DOHH2 (cell line): Measurements from ENCODE around the gene CDC42SE2.
A peak's percentile ranks its signal among the peaks of the same experiment; 100 is the strongest.

ENCODE experiments used
- H3F3A ChIP-seq: fragments of 200-600 bp; sonication (generic), shearing (Covaris generic); 2 replicates; pipeline ENCODE4 v1.6.0; 2016; ENCODE audit warnings: antibody characterized with exemption, mild to moderate bottlenecking; ENCODE audit not compliant: control insufficient read depth, insufficient read depth
- H3K27ac ChIP-seq: fragments of 200-600 bp; sonication (generic); 2 replicates; pipeline ENCODE4 v1.5.1; 2014; ENCODE audit warnings: low read depth, mild to moderate bottlenecking, low read length, moderate library complexity
- H3K27me3 ChIP-seq: fragments of 200-600 bp; sonication (generic); 2 replicates; pipeline ENCODE4 v1.6.1; 2014; ENCODE audit warnings: mild to moderate bottlenecking, low read length, mixed read lengths; ENCODE audit not compliant: control insufficient read depth
- H3K36me3 ChIP-seq: fragments of 200-600 bp; sonication (generic); 2 replicates; pipeline ENCODE4 v1.6.1; 2014; ENCODE audit warnings: mild to moderate bottlenecking, low read length, moderate library complexity, mixed read lengths; ENCODE audit not compliant: control insufficient read depth
- H3K4me1 ChIP-seq: fragments of 200-600 bp; sonication (generic); 2 replicates; pipeline ENCODE4 v1.6.1; 2014; ENCODE audit warnings: mild to moderate bottlenecking, low read length, mixed read lengths; ENCODE audit not compliant: control insufficient read depth
- H3K4me2 ChIP-seq: fragments of 200-600 bp; sonication (generic); 2 replicates; pipeline ENCODE4 v1.6.0; 2014; ENCODE audit warnings: mild to moderate bottlenecking, low read length, moderate library complexity
- H3K4me3 ChIP-seq: fragments of 200-600 bp; sonication (generic); 2 replicates; pipeline ENCODE4 v1.5.1; 2014; ENCODE audit warnings: mild to moderate bottlenecking, low read length, mixed read lengths
- H3K79me2 ChIP-seq: fragments of 200-600 bp; sonication (generic); 2 replicates; pipeline ENCODE4 v1.6.1; 2014; ENCODE audit warnings: mild to moderate bottlenecking, low read length, mixed read lengths; ENCODE audit not compliant: control insufficient read depth
- H3K9me2 ChIP-seq: fragments of 200-600 bp; sonication (generic); replicated peaks from 2 replicates; pipeline ENCODE4 v1.6.1; 2014; ENCODE audit warnings: mild to moderate bottlenecking, low read length, mixed read lengths; ENCODE audit not compliant: control insufficient read depth
- H3K9me3 ChIP-seq: fragments of 200-600 bp; sonication (generic); 2 replicates; pipeline ENCODE4 v1.6.1; 2014; ENCODE audit warnings: antibody characterized with exemption, low read length, mixed read lengths; ENCODE audit not compliant: control insufficient read depth, insufficient read depth
- H4K20me1 ChIP-seq: fragments of 200-600 bp; sonication (generic); 2 replicates; pipeline ENCODE4 v1.6.0; 2014; ENCODE audit warnings: low read depth, mild to moderate bottlenecking, antibody characterized with exemption, low read length, moderate library complexity; ENCODE audit not compliant: control insufficient read depth, insufficient read depth
- EZH2phosphoT487 ChIP-seq: fragments of 200-600 bp; sonication (generic); IDR thresholded peaks from 2 replicates; pipeline ENCODE4 v1.6.1; 2017; ENCODE audit warnings: borderline replicate concordance, mild to moderate bottlenecking, antibody characterized with exemption, low read length, moderate library complexity, mixed read lengths
- TF ChIP-seq, protein P1 (sequence below): fragments of 200-600 bp; sonication (generic); IDR thresholded peaks from one replicate; pipeline ENCODE4 v1.5.1; 2014; ENCODE audit warnings: antibody characterized with exemption, mild to moderate bottlenecking, low read depth, low read length; ENCODE audit not compliant: poor library complexity, severe bottlenecking

CDC42SE2 gene

DNA sequence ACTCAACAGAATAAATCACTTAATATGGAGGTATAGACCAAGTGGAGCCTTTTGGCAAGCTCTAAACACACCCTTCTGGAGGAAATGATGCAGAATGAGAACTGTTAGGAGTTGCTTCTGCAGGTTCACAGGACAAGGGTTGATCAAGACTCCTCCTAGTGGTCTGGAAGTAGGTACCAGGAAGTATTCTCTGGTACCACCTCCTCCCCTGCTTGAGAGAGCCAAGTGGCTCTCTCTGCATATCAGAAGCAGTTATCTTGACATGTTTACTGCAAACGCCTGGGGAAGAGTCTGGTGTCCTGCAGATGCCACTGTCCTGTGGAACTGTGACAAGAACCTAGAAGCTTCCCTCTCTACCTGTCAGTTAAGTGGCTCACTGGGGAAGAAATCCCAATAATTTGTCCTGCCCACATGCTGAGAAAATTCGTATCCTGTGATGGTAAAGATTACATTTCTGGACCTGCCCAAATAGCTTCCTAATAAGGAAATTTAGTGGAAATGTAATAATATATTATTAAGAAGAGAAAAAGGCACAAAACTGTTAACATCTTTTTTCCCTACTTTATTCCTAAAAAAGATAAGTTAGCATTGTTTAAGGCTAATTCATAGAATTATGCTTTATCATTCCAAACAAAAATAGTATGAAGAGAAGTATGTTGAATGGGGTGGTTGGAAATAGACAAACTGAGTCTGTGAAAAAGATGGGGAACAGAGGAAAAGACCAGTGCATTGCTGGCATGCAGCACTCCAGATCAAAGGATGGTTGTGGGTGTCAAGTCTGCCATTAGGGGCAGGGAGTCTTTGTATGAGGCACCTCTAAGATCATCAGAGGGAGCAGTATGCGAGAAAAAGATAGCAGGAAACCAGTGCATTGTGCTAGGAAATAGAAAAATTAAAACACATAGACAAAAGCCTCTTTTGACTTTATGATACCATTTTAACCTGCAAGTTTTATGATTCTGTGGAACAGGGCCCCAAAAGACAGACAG lies 118.8 kb downstream of the CDC42SE2 start:
- Histone ChIP-seq H3K27ac (peak overlapping the region; percentile 42), H3F3A (peaks cover 17% of the 10 kb centered on the region), H3K4me3 (no peak overlapping the region), H4K20me1 (no peaks in the 10 kb centered on the region), H3K9me3 (no peaks in the 10 kb centered on the region), H3K9me2 (no peaks in the 10 kb centered on the region), H3K4me2 (peak overlapping the region; percentile 41; the same call in 1 of the 2 replicates), H3K4me1 (peaks cover 66% of the 10 kb centered on the region), H3K36me3 (peaks cover 23% of the 10 kb centered on the region), H3K27me3 (no peaks in the 10 kb centered on the region), H3K79me2 (peaks cover 44% of the 10 kb centered on the region)
- TF ChIP-seq, protein P1, sequence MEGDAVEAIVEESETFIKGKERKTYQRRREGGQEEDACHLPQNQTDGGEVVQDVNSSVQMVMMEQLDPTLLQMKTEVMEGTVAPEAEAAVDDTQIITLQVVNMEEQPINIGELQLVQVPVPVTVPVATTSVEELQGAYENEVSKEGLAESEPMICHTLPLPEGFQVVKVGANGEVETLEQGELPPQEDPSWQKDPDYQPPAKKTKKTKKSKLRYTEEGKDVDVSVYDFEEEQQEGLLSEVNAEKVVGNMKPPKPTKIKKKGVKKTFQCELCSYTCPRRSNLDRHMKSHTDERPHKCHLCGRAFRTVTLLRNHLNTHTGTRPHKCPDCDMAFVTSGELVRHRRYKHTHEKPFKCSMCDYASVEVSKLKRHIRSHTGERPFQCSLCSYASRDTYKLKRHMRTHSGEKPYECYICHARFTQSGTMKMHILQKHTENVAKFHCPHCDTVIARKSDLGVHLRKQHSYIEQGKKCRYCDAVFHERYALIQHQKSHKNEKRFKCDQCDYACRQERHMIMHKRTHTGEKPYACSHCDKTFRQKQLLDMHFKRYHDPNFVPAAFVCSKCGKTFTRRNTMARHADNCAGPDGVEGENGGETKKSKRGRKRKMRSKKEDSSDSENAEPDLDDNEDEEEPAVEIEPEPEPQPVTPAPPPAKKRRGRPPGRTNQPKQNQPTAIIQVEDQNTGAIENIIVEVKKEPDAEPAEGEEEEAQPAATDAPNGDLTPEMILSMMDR, result peak; percentile 83
- no peak for TF ChIP-seq EZH2phosphoT487

DNA sequence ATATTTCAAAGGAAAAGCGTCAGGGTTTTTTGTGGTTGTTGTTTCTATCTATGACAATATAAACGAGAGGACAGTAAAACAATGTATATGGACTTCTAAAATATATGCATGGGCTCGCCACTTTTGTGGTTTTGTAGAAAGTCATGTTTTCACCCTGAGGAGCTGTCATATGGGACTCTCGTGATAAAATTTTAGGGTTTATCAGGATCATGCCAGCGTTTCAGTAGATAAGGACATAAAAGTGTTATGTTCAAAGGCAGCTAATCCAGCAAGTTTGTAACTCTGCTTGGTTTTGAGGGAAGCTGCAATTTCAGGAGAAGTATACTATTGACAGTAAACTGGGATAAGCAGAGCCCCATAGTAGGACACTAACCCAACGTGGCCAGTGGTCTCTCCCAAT lies 120.3 kb downstream of the CDC42SE2 start:
- no peak overlapping the region for H3K4me3 ChIP-seq
- H3K27ac ChIP-seq, result no peak overlapping the region
- H3K4me2 ChIP-seq, result no peak overlapping the region
- no peaks in the 10 kb centered on the region for H3K9me3 ChIP-seq
- H3K36me3 ChIP-seq, result peaks cover 34% of the 10 kb centered on the region
- no peaks in the 10 kb centered on the region for H3K27me3 ChIP-seq
- peaks cover 12% of the 10 kb centered on the region for H3F3A ChIP-seq
- TF ChIP-seq, protein P1, result no peak
- H3K79me2 ChIP-seq, result peaks cover 31% of the 10 kb centered on the region
- peaks cover 51% of the 10 kb centered on the region for H3K4me1 ChIP-seq
- H3K9me2 ChIP-seq, result no peaks in the 10 kb centered on the region
- H4K20me1 ChIP-seq, result no peaks in the 10 kb centered on the region

DNA sequence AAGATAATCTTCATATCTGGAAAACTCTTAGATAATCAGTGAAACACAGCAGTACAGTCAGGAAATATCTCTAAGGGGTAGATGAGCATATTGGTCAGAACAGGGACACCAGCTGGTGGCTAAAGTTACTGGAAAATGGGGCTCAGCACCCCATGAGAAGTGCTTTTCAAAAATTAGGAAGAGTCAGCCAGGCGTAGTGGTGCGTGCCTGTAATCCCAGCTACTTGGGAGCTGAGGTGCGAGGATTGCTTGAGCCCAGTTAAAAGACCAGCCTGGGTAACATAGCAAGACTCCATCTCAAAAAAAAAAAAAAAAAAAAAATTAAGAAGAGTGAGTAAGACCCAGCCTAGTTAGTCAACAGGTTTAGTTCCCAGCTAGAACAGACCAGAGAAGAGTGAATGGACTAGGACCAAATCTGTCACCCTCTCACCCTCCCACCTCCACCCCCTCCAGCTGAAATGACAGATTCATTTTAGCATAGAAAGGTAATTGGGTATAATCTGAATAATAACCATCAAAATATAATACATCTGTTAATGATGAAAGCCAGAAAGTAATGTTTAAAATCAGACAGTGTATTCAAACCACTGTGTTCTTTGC lies 120.9 kb downstream of the CDC42SE2 start:
- H3K4me2 ChIP-seq, result no peak overlapping the region
- no peaks in the 10 kb centered on the region for H4K20me1 ChIP-seq
- H3K27me3 ChIP-seq, result no peaks in the 10 kb centered on the region
- peaks cover 30% of the 10 kb centered on the region for H3K79me2 ChIP-seq
- no peak for TF ChIP-seq EZH2phosphoT487
- TF ChIP-seq, protein P1, result no peak
- H3K27ac ChIP-seq, result no peak overlapping the region
- no peaks in the 10 kb centered on the region for H3K9me3 ChIP-seq
- H3K4me1 ChIP-seq, result peaks cover 46% of the 10 kb centered on the region
- H3K4me3 ChIP-seq, result no peak overlapping the region
- peaks cover 8% of the 10 kb centered on the region for H3F3A ChIP-seq
- no peaks in the 10 kb centered on the region for H3K9me2 ChIP-seq
- H3K36me3 ChIP-seq, result peaks cover 40% of the 10 kb centered on the region
